ENCODE data around the gene NT5C1B.

The NT5C1B gene

GRCh38 chr2:18516112-18516511 lies 73.3 kb downstream of the NT5C1B start:
- Histone ChIP-seq H3K27me3 (ENCODE audit: insufficient read depth, low read length, poor library complexity, severe bottlenecking) (no peaks in the 10 kb centered on the region), H3K4me2 (ENCODE audit: low read depth, low read length, poor library complexity, severe bottlenecking) (no peak overlapping the region), H4K20me1 (ENCODE audit: insufficient read depth, low read length, poor library complexity, severe bottlenecking) (no peaks in the 10 kb centered on the region), H3K4me3 (ENCODE audit: low read length, poor library complexity, severe bottlenecking) (no peak overlapping the region), H2AFZ (ENCODE audit: low read length) (no peak overlapping the region), H3K9me3 (ENCODE audit: insufficient read depth, low read depth, low read length) (no peaks in the 10 kb centered on the region), H3K9ac (ENCODE audit: low read depth, low read length, poor library complexity, severe bottlenecking) (no peak overlapping the region), H3F3A (ENCODE audit: low read depth) (no peaks in the 10 kb centered on the region), H3K4me1 (ENCODE audit: insufficient read depth, low read length, poor library complexity, severe bottlenecking) (no peaks in the 10 kb centered on the region), H3K9me2 (replicated peaks; ENCODE audit: low read depth, low read length) (no peaks in the 10 kb centered on the region), H3K36me3 (ENCODE audit: insufficient read depth, low read length) (no peaks in the 10 kb centered on the region), H3K79me2 (ENCODE audit: insufficient read depth, low read length) (no peaks in the 10 kb centered on the region)
- TF ChIP-seq CTCF (conservative IDR thresholded peaks at IDR 0.05; ENCODE audit: low read length) (no peak), EZH2phosphoT487 (IDR thresholded peaks at IDR 0.05; ENCODE audit: borderline replicate concordance) (no peak)

GRCh38 chr2:18514526-18515461 lies 74.6 kb downstream of the NT5C1B start:
- no peak overlapping the region for H3K4me2 ChIP-seq (ENCODE audit: low read depth, low read length, poor library complexity, severe bottlenecking)
- H3K9me3 ChIP-seq (ENCODE audit: insufficient read depth, low read depth, low read length), result no peaks in the 10 kb centered on the region
- H3K36me3 ChIP-seq (ENCODE audit: insufficient read depth, low read length), result no peaks in the 10 kb centered on the region
- H3K9me2 ChIP-seq (replicated peaks; ENCODE audit: low read depth, low read length), result no peaks in the 10 kb centered on the region
- no peak overlapping the region for H3K9ac ChIP-seq (ENCODE audit: low read depth, low read length, poor library complexity, severe bottlenecking)
- H3K79me2 ChIP-seq (ENCODE audit: insufficient read depth, low read length), result no peaks in the 10 kb centered on the region
- H3K4me1 ChIP-seq (ENCODE audit: insufficient read depth, low read length, poor library complexity, severe bottlenecking), result no peaks in the 10 kb centered on the region
- H3F3A ChIP-seq (ENCODE audit: low read depth), result no peaks in the 10 kb centered on the region
- no peak overlapping the region for H3K4me3 ChIP-seq (ENCODE audit: low read length, poor library complexity, severe bottlenecking)
- H2AFZ ChIP-seq (ENCODE audit: low read length), result no peak overlapping the region
- no peak for TF ChIP-seq EZH2phosphoT487 (IDR thresholded peaks at IDR 0.05; ENCODE audit: borderline replicate concordance)
- no peak for TF ChIP-seq CTCF (conservative IDR thresholded peaks at IDR 0.05; ENCODE audit: low read length)
- H4K20me1 ChIP-seq (ENCODE audit: insufficient read depth, low read length, poor library complexity, severe bottlenecking), result no peaks in the 10 kb centered on the region
- H3K27me3 ChIP-seq (ENCODE audit: insufficient read depth, low read length, poor library complexity, severe bottlenecking), result no peaks in the 10 kb centered on the region
